ENCODE measurements around the gene BUD31.
"Not testable (repeated sequence)": the region's sequence is repeated elsewhere in the genome, so short reads cannot be mapped to it uniquely, and the experiment has no call there.

The BUD31 gene
- total RNA-seq, result 60.1 to 111 (median 72.5) reads per million in 4 experiments

DNA sequence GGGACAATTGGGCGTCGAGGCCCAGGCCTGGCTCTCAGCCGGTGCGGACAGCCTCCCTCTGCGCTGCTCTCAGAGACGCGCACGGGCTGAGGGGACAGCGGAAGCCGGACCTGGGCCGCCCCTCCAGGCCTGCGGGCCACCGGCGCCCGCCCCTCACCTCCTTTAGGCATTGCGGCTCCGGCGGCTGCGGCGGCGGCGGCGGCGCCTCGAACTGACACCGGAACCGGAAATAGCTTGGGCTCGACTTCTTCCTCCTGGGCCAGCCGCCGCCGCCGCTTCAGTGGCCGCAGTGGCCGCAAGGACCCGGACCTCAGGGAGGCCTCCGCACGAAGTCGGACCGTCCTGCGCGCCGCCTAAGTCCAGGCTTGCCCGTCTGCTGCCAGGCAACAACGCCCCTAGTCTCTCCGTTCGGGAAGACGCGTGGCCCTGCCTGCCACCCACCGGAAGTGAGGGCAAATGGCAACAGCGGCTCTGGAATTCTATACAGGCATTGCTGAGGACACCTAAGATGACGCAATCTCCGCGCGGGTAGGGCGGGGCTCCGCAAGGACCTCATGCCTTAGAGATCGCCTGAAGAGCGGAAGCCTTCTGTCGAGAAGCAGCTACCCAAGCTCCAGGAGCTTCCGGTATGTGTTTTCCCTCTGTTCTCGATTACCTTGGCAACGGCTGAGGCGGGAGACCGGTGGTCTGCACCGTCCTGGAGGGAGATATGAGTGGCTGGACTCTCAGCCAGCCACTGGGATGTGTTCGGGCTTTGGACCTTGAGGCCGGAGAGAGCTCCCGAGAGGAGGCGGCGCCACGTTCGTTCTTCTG lies at the start of gene BUD31, which contains the start of gene PDAP1:
Gene BUD31 (plus strand): TSS at position 591 of the 813 bp plus-strand sequence. CDS start 2,124 bp downstream, outside the sequence.
Gene PDAP1 (minus strand): TSS at position 219 of the 813 bp plus-strand sequence. CDS start 49 bp downstream, at position 170.
- peak; percentile 92 for DNase-seq

DNA sequence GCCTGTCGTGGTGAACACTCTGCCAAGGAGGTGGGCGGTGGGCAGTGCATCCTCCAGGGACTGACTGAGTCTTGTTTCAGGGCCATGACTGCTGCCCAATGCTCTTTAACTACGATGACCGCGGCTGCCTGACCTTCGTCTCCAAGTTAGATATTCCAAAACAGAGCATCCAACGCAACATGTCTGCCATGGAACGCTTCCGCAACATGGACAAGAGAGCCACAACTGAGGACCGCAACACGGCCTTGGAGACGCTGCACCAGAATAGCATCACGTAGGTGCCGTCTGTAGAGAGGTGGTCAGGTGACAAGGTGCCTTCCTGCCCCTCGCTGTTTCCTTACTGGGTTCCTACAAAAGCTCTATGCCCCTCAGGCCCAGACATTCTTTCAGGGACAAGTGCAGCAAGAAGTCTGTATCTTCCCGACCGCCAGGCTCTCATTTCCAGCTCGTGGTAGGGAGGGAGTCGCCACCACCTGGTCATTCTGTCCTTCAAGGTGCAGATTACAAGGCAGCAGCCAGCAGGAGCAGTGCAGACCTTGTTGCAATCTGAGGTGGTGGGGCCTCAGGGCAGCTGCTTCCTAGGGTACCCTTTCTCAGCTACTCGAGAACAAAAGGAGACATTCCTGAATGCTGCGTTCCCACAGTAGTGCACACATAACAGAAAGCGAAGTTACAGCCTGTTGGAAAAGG lies 49.2 kb upstream of the BUD31 start:
- no peak for DNase-seq

DNA sequence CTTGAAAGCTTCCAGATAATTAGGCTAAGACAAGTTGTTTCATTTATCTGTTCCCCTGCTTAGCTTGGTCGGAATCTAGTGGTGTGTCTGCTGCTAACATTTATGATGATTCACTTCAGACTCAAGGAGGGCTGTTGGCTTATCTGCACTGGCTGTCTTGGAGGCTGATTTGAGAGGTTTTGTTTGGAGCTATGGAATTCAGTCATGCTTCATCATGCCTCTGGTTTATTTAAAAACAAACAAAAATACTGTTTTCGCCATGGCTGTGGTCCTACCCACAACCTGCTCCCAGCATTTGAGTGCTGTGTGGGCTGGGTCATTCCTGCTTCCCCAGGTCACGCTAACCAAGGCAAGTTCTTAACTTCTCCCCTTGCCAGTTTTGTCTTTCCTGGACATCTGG lies 46.0 kb upstream of the BUD31 start:
- no peak for DNase-seq

DNA sequence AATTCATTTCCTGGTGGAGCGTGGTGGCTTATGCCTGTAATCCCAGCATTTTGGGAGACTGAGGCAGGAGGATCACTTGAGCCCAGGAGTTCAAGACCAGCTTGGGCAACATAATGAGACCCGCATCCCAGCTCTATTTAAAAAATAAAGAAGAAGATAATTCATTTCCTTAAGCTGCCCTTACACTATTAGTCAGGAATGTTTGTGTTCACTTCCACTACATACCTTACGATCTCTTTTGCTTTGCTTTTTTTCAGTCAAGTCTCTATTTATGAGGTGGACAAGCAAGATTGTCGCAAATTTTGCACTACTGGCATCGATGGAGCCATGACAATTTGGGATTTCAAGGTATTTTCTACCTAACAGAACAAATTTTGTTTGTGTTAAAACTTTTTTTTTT lies 45.5 kb upstream of the BUD31 start:
- no peak for DNase-seq

DNA sequence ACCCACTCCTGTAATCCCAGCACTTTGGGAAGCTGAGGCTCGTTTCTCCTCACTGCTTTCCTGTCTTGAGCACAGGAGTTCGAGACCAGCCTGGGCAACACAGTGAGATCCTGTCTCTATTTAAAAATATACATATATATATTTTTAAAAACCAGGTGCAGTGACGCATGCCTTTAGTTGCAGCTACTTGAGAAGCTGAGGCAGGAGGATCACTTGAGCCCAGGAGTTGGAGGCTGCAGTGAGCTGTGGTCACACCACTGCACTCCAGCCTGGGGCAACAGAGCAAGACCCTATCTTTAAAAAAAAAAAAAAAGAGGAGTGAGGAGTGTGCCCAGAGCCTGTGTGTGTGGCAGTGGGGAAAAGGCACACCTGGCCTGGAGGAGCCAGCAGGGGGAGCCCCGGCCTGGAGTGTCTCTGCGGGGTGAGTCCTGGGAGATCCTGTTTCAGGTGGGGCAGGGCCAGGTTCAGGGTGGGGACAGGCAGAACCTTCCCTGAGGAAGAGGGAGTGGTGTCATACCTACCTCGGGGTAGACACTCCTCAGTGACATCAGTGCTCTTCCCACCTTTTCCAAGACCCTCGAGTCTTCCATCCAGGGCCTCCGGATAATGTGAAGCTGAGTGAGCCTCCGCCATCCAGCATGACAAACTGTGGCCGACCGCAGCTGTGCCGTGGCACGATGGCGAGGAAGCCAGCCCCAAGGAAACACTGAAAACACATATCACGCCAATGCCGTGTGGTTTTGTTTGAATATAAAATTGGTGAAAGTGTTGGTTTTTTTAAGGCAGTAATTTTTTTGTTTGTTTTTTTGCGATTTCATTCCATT lies 43.2 kb upstream of the BUD31 start:
- DNase-seq, result peak; percentile 62

DNA sequence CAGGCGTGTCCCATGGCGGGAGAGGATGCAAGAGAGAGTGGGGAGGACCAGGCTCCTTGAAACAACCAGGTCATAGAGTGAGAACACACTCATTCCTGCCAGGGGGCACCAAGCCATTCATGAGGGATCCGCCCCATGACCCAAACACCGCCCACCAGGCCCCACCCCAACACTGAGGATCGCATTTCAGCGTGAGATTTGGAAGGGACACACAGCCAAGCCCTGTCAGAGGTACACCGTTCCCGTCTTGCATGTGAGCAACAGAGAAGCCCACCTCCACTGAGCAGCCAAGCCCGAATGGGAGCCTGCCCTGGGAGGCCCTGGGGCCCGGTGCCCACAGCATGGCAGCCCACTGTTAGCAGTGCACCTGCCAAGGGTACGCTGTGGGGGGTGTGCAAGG lies 42.1 kb upstream of the BUD31 start:
- no peak for DNase-seq

DNA sequence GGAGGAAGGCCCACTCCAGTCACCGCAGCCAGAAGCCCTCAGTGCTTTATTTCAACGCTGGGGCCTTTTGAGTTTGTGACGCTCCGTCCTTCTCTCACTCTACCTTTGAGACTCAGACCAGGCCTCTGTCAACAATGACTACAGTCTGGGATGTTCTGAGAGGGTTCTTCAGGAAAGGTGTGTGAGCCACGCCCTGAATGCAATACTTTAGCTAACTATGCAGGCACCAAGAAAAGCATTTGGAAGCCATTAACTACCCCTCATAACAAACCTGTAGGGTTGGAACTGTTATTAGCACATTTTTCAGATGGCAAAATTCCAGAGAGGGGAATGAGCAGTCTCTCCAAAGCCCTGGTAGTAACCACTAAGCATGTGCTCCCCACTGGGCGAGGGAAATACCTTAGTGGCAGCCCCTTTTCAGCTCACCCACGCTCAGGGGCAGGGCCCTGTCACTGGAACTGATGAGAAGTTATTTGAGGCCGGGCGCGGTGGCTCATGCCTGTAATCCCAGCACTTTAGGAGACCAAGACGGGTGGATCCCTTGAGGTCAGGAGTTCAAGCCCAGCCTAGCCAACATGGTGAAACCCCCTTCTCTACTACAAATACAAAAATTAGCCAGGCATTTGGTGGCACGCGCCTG lies 39.9 kb upstream of the BUD31 start:
- DNase-seq, result no peak

DNA sequence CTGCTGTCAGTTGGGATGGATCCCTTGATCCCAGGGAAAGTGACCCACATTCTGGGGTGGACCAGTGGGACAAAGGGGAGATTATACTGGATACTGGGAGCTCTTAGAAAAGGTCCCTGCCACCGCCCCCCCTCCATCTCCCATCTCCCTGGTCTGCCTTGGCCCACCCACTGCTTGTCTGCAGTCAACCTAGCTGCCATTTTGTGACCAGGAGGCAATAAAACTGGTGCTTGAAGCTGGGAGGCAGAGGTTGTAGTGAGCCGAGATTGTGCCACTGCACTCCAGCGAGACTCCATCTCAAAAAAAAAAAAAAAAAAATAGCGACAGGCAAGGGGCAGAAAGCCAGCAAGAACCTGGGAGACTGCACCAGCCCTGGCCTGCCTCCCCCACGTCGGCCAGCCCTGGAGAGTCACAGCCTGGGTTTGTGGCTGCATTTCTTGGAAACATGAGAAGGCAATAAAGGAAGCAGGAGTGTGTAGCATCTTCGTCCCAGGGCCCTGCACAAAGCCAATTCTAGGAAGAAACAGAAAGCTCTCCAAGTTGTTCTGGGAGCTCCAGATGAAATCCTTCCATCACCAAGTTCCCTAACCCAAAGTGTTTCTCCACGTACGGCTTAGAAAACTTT lies 38.9 kb upstream of the BUD31 start:
- no peak for DNase-seq

DNA sequence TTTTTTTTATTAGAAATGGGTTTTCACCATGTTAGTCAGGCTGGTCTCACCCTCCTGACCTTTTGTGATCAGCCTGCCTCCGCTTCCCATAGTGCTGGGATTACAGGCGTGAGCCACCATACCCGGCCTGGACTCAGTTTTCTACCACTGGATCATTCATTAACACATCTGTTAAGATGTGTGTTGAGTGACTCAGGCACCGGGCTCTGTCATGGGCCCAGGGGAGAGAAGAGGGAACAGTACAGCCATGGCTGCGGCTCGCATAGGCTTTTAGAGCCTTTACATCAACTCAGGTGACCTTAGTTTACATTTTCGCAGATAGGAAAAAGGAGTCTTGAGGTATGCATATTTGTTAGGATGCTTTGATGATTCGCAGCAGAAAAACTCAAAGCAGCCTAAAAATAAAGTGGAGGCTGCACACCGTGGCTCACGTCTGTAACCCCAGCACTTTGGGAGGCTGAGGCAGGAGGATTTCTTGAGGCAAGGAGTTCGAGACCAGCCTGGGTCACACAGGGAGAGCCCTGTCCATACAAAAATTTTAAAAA lies 37.3 kb upstream of the BUD31 start:
- DNase-seq, result no peak

DNA sequence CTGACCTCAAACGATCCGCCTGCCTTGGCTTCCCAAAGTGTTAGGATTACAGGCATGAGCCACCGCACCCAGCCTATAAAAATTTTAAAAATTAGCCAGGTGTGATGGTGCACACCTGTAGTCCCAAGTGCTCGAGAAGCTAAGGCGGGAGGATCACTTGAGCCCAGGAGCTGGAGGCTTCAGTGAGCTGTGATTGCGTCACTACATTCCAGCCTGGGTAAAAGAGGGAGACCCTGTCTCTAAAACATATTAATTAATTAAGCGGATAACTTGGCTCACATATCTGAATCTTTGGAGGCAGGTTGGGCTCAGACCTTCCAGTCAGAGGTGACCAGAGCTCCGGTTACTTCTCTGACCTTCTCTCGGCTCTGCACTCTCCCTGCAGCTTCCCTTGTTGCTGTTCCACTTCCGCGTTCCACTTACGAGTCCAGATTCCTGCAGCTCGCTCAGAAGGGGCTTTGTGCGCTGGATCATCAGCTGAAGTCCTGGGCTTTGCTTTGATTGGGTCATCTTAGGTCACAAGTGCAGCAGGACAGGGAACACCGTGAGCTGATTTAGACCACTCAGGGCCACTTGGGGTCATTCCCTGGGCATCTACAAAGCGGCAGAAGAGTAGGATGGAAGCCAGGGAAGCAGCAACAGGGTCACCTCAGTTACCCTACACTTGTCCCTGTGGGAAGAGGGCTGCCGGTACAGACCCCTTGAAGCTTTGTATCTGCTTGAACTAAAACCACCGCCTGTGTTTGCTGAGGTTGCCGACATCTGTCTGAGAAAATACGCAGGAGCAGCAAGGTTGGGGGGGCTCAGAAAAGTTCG lies 36.3 kb upstream of the BUD31 start:
- peak; percentile 22 for DNase-seq

DNA sequence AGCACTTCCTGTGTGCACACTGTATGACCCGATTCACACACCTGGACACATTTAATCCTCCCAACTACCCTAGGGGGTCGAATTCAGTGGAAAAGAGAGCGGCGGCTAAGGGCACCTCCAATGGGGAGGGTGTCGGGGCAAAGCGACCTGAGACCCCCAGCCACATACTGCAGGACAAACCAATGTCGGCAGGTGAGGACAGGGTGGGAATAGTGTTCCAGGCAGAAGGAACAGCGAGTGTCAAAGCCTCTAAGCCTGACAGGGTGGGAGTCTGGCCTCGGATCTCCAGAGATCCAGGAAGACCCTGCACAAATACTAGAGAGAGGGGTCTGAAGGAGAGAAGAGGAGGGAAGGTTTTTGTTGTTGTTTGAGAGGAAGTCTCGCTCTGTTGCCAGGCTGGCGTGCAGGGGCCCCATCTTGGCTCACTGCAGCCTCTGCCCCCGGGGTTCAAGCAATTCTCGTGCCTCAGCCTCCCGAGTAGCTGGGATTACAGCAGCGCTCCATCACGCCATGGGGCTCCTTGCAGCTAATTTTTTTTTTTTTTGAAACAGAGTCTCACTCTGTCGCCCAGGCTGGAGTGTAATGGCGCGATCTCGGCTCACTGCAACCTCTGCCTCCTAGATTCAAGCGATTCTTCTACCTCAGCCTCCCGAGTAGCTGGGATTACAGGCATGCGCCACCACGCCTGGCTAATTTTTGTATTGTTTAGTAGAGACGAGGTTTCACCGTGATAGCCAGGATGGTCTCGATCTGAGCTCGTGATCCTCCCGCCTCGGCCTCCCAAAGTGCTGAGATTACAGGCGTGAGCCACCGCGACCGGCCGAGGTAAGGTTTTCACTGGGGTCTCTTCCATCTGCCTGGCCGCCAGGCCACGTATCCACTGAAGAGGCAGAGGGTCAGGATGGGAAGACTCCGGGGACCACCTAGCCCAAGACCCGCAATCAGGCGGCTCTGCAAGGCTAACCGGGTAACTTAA lies 35.4 kb upstream of the BUD31 start:
- DNase-seq, result no peak

DNA sequence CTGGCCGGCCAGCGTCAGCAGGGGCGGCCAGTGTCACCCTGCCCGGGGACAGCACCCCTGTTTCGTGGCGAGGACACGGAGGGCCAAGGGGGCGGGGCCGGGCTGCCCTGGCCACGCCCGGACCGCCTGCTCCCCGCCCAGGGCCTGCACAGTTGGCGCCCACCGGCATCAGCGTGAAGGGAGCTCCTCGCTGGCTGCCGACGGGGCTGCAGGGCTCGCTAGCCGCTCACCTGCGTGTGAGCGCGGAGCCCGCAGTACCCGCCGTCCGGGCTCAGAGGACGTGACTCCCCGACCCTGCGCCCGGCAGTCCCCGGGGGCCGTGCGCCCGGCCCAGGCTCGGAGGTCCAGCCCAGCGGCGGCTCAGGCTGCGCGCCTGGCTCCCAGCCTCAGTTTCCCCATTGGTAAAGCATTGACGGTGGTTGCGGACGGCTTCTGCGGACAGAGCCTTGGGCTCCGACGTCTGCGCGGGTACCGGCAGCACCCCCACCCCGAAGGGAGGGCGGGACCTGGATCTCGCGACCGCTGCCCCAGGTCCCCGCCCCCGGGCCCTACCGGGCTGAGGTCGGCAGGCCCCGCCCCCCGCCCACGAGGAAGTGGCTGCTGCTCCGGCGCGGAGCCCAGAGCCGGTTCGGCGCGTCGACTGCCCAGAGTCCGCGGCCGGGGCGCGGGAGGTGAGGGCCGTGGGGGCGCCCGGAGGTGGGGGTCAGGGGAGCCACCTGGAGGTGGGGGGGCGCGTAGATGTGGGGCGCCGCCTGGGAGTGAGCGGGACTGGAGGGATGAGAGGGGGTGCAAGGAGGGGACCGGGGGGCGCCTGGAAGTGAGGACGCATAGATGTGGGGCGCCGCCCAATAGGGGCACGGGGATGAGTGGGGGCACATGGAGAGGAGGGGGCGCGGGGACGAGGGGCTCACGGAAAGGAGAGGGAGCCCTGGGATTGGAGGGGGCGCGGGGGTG lies 34.4 kb upstream of the BUD31 start, which contains the start of gene ARPC1B:
Gene ARPC1B (plus strand): TSS at position 620 of the 954 bp plus-strand sequence. CDS start 10,985 bp downstream, outside the sequence.
- DNase-seq, result peak; percentile 75

DNA sequence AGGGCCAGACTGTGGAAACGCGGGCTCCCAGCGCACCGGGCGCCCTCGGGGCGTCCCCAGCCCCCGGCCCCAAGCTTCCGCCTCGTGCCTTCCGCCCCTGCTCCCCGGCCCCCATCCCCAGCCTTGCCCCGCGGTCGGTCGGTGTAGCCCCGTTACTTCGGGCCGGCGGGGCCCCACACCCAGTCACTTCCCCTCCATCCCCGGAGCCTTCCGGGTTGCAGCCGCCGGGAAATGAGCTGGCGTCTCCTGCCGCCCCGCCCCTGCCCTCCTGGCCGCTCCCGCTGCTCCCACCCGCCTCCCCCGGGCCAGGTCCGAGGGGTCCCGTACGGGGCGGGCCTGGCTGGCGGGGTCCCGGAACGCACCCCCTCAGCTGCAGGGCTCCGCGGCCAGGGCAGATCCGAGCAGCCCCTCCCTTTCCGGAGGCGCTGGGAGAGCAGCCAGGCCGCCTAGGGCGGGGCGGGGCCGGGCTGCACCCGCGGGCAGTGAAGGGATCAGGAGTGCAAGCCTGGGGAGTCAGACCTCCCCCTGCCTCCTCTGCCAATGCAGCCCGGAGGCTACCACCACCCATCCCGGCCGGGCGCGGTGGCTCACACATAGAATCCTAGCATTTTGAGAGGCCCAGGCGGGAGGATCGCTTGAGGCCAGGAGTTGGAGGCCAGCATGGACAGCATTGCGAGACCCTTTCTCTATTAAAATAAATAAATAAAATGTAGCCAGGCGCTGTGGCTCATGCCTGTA lies 33.5 kb upstream of the BUD31 start:
- peak; percentile 51 for DNase-seq

DNA sequence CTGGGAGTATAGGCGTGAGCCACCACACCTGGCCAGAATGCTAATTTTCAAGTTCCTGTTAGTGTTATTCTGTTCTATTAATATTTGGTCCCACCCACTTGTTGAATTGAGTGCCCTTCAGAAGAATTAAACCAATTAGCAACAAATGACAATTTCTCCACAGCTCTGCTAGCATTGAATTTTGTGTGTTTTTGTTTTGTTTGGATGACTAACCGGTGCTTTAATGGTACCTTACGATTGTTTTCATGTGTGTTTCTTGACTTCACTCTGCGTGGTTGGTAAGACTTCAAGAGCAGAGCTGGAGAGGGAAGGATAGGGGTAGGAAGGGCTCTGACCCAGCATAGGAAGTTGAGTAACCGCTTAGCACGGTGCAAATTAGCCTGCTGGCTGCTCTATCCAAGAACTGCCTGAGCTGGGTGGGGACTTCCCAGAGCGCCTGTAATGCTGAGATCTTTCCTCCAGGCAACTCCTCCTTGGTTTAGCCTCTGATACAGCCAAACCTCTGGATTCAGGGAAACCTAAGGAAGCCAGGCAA lies 29.7 kb upstream of the BUD31 start:
- DNase-seq, result peak; percentile 42

DNA sequence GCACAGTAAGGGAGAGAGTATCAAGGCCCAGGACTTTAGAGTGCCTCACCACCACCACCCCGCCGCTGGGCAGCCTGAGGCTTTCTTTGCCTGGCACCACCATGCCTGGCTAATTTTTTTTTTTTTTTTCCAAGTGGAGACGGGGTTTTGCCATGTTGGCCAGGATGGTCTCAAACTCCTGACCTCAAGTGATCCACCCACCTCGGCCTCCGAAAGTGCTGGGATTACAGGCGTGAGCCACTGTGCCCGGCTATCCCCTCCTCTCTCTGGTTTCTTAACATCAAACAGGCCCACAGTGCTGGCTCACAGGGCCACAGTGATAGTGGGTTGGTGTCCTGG lies 29.1 kb upstream of the BUD31 start:
- DNase-seq, result not testable (repeated sequence)

DNA sequence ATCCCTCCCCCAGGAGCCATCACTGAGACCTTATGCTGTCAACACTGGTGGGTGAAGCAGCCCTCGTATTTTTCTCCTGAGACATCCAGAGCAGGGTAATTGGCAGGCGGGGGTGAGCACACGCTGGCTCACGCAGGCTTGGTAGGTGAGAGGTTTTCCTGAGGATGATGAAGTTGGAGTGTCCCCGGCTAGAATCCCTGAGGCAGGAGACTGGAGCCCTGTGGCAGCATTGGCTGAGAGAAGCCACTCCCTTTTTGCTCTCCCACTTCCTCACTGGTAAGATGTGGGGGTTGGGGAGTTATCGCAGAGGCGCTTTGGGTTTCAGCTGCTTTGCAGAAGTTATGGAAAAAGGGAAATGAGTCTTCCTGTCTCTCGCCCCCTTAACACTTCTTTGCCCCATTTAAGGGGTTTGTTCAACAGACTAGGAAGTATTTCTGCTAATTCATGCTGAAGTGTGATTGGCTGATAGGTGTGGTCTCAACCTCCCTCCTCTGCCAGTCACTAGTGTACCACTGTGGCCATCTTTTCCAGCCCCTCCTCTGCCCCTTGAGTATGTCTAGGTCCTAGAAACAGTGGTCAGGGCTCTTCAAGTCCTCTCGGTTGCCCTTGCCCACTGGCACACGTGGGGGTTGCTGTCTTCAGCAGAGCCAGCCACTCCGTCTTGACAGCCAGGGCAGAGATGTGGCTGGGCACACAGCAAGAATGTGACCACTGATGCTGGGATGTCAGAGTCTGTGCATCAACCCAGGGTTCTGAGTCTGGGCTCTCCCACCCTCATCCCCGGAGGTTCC lies 28.5 kb upstream of the BUD31 start:
- no peak for DNase-seq
